ACHN (cell line): ENCODE results near the gene GATD1.
A peak's percentile ranks its signal among the peaks of the same experiment; 100 is the strongest.

Source experiments
- DNase-seq: peaks from one replicate; pipeline ENCODE4 v3.0.0-alpha.2; 2015
- in situ Hi-C: cut with HindIII; loops from 2 replicates; pipeline ENCODE4 v1.10.0; 2017; ENCODE audit warnings: low sequenced_read_pairs, low pct_ligation_motif_present, low pct_unique_long_range_greater_than_20kb

Gene GATD1

GRCh38 chr11:777288-778255, at the start of gene GATD1:
GATD1 (minus strand) TSS chr11:777487; CDS start chr11:777462, 25 bp downstream.
- DNase-seq = peak; percentile 86
- in situ Hi-C loops = no loop called here

GRCh38 chr11:826836-827145, 49.5 kb upstream of the GATD1 start:
- in situ Hi-C loops = no loop called here
- no peak for DNase-seq

- in situ Hi-C loops = no loop called here
Measured at GRCh38 chr11:826227-826621, 48.9 kb upstream of the GATD1 start.

GRCh38 chr11:825366-826226, 48.3 kb upstream of the GATD1 start:
- in situ Hi-C loops = no loop called here
- DNase-seq = no peak

More at GRCh38 chr11:826227-826621, 48.9 kb upstream of the GATD1 start:
- no peak for DNase-seq

GRCh38 chr11:824942-825341, 47.7 kb upstream of the GATD1 start:
- DNase-seq = no peak
- in situ Hi-C loops = no loop called here

- no peak for DNase-seq
- in situ Hi-C loops = no loop called here
Measured at GRCh38 chr11:824292-824880, 47.1 kb upstream of the GATD1 start.

- in situ Hi-C loops = no loop called here
- no peak for DNase-seq
Measured at GRCh38 chr11:823441-824291, 46.4 kb upstream of the GATD1 start.

GRCh38 chr11:821512-822371, 44.5 kb upstream of the GATD1 start:
- DNase-seq = no peak
- in situ Hi-C loops = no loop called here

- DNase-seq = peak; percentile 83
- in situ Hi-C loops = no loop called here
Measured at GRCh38 chr11:820655-821511, 43.6 kb upstream of the GATD1 start.

GRCh38 chr11:819943-820649, 42.8 kb upstream of the GATD1 start:
- in situ Hi-C loops = no loop called here
- peak; percentile 84 for DNase-seq

- in situ Hi-C loops = no loop called here
- peak; percentile 84 for DNase-seq
Measured at GRCh38 chr11:819129-819931, 42.0 kb upstream of the GATD1 start.

GRCh38 chr11:818396-819128, 41.3 kb upstream of the GATD1 start, which contains the start of gene PNPLA2:
PNPLA2 (plus strand) TSS chr11:818914; CDS start chr11:819719, 805 bp downstream.
- in situ Hi-C loops = no loop called here
- peak; percentile 85 for DNase-seq

- in situ Hi-C loops = no loop called here
- no peak for DNase-seq
Measured at GRCh38 chr11:816433-816779, 39.1 kb upstream of the GATD1 start.

- in situ Hi-C loops = no loop called here
- no peak for DNase-seq
Measured at GRCh38 chr11:815675-816432, 38.6 kb upstream of the GATD1 start.
